HCT116 (cell line): ENCODE measurements around the gene OR6B1. TPM values are rescaled to one million over a fixed set of nuclear protein-coding genes. Genes with fewer than 3 reads are reported as not detected.

Source experiments
- ATAC-seq: fragments of 200-7000 bp; cut with Tn5 transposase; 2 replicates; pipeline ENCODE4 v1.9.1; 2020; ENCODE audit warnings: mild to moderate bottlenecking, moderate library complexity
- BruUV-seq: library from RNA; stranded (reverse); fragments of 400-500 nt; replicated peaks from 2 replicates; lab custom pipeline; 2021; lab: Mats Ljungman, UMichigan
- CTCF ChIA-PET: fragments of 300-600 bp; sonication (Branson Sonifier 250); formaldehyde crosslinking; loops from one replicate; lab custom pipeline; 2021; ENCODE audit warnings: antibody characterized with exemption; lab: Charles Lee
- POLR2A ChIA-PET: fragments of 300-600, 350-600 bp; sonication (Branson Sonifier 250); formaldehyde crosslinking; loops from one replicate; lab custom pipeline; 2021; ENCODE audit warnings: antibody characterized with exemption; lab: Charles Lee
- RAD21 ChIA-PET, 2 experiments: fragments of 300-600 bp; sonication (Branson Sonifier 250); formaldehyde crosslinking; loops; one replicate each; lab custom pipeline; 2023; ENCODE audit warnings: low total read pairs in 2 of 2; ENCODE audit not compliant: uncharacterized antibody in 2 of 2, unreplicated experiment in 2 of 2, low non-redundant PET in 1 of 2; lab: Charles Lee
- DNase-seq: peaks from one replicate; pipeline ENCODE4 v3.0.0-alpha.2; 2010; ENCODE audit warnings: low read depth, low spot score
- H2AFZ ChIP-seq: fragments of 200-600 bp; shearing (Covaris generic), sonication (generic); 2 replicates; pipeline ENCODE4 v1.6.1; 2017; ENCODE audit warnings: low read depth, mixed run types, mixed read lengths, antibody characterized with exemption, low read length; ENCODE audit not compliant: poor library complexity, severe bottlenecking
- H3K27ac ChIP-seq: 2 replicates; pipeline ENCODE4 v1.5.1; 2012; ENCODE audit warnings: low read depth, low read length
- H3K27me3 ChIP-seq: fragments of 200-600 bp; sonication (generic); 2 replicates; pipeline ENCODE4 v1.6.1; 2016; ENCODE audit warnings: mixed run types, low read length, mixed read lengths; ENCODE audit not compliant: insufficient read depth
- H3K36me3 ChIP-seq, 2 experiments: fragments of 200-500 bp in 1 of 2; fragments of 200-600 bp in 1 of 2; sonication (Bioruptor generic) in 1 of 2; sonication (generic) in 1 of 2; 2 replicates each; pipeline versions ENCODE4 v1.5.1 to v1.6.1; 2014 to 2016; ENCODE audit warnings: low read length in 2 of 2, inconsistent platforms in 1 of 2, mixed read lengths in 1 of 2, mixed run types in 1 of 2; ENCODE audit not compliant: insufficient read depth in 2 of 2, control insufficient read depth in 1 of 2
- H3K4me1 ChIP-seq, 2 experiments: fragments of 200-600 bp in 1 of 2; sonication (generic) in 1 of 2; 2 replicates each; pipeline versions ENCODE4 v1.5.1 to v1.6.1; 2012 to 2017; ENCODE audit warnings: low read length in 2 of 2, inconsistent platforms in 1 of 2, mild to moderate bottlenecking in 1 of 2, mixed read lengths in 1 of 2, mixed run types in 1 of 2, moderate library complexity in 1 of 2; ENCODE audit not compliant: insufficient read depth in 2 of 2, control insufficient read depth in 1 of 2
- H3K4me2 ChIP-seq: fragments of 200-600 bp; sonication (generic); 2 replicates; pipeline ENCODE4 v1.6.1; 2017; ENCODE audit warnings: mixed run types, low read length, mixed read lengths
- H3K4me3 ChIP-seq, 2 experiments: fragments of 200-600 bp in 1 of 2; sonication (generic) in 1 of 2; replicated peaks in 1 of 2; 2 replicates each; pipeline ENCODE4 v1.5.1; 2011 to 2016; ENCODE audit warnings: low read length in 2 of 2, control low read depth in 1 of 2, low read depth in 1 of 2, mild to moderate bottlenecking in 1 of 2, mixed read lengths in 1 of 2, mixed run types in 1 of 2
- H3K79me2 ChIP-seq: fragments of 200-600 bp; sonication (generic); 2 replicates; pipeline ENCODE4 v1.6.1; 2017; ENCODE audit warnings: mild to moderate bottlenecking, mixed run types, low read length, moderate library complexity, mixed read lengths; ENCODE audit not compliant: insufficient read depth
- H3K9ac ChIP-seq: fragments of 200-600 bp; sonication (generic); 2 replicates; pipeline ENCODE4 v1.6.1; 2016; ENCODE audit warnings: low read length, mixed read lengths
- H3K9me2 ChIP-seq: fragments of 200-600 bp; sonication (generic), shearing (Covaris generic); 2 replicates; pipeline ENCODE4 v1.6.1; 2017; ENCODE audit warnings: mixed run types, mild to moderate bottlenecking, moderate library complexity; ENCODE audit not compliant: insufficient read depth
- H3K9me3 ChIP-seq, 2 experiments: fragments of 200-500 bp in 1 of 2; fragments of 200-600 bp in 1 of 2; sonication (Bioruptor generic) in 1 of 2; sonication (generic) in 1 of 2; 2 replicates each; pipeline ENCODE4 v1.6.1; 2014 to 2017; ENCODE audit warnings: low read length in 2 of 2, mixed read lengths in 2 of 2, inconsistent platforms in 1 of 2, low read depth in 1 of 2, mild to moderate bottlenecking in 1 of 2, mixed run types in 1 of 2, moderate library complexity in 1 of 2; ENCODE audit not compliant: control insufficient read depth in 1 of 2, insufficient read depth in 1 of 2
- H4K20me1 ChIP-seq: fragments of 200-600 bp; sonication (generic), shearing (Covaris generic); 2 replicates; pipeline ENCODE4 v1.6.1; 2017; ENCODE audit warnings: mixed run types, mild to moderate bottlenecking, moderate library complexity; ENCODE audit not compliant: insufficient read depth
- CTCF ChIP-seq, 3 experiments: fragments of 200-600 bp in 1 of 3; sonication (generic) in 1 of 3; IDR thresholded peaks in 2 of 3; conservative IDR thresholded peaks in 1 of 3; 2 replicates each; pipeline ENCODE4 v1.5.1; 2012 to 2017; ENCODE audit warnings: low read depth in 2 of 3, low read length in 2 of 3, antibody characterized with exemption in 1 of 3, borderline replicate concordance in 1 of 3, control low read depth in 1 of 3, mild to moderate bottlenecking in 1 of 3, mixed read lengths in 1 of 3, mixed run types in 1 of 3, moderate library complexity in 1 of 3; ENCODE audit not compliant: insufficient read depth in 1 of 3
- EGR1 ChIP-seq: IDR thresholded peaks from 2 replicates; pipeline ENCODE4 v1.6.1; 2012; ENCODE audit warnings: low read depth
- POLR2A ChIP-seq: IDR thresholded peaks from 2 replicates; pipeline ENCODE4 v1.7.0; 2011; ENCODE audit warnings: borderline replicate concordance; ENCODE audit not compliant: insufficient read depth, insufficient read length; ENCODE audit errors: extremely low read depth
- RAD21 ChIP-seq: IDR thresholded peaks from 2 replicates; pipeline ENCODE4 v1.6.1; 2012; ENCODE audit warnings: low read depth, mild to moderate bottlenecking
- SRF ChIP-seq: IDR thresholded peaks from 2 replicates; pipeline ENCODE4 v1.6.1; 2012; ENCODE audit warnings: low read depth
- intact Hi-C: fragments of 100-400 bp; cut with micrococcal nuclease; formaldehyde crosslinking; loops from 2 replicates; pipeline ENCODE4 v1.10.0; 2022
- total RNA-seq: library from RNA; stranded (reverse); gene quantifications from one replicate; pipeline ENCODE4 v1.2.1, GENCODE V29; 2021; ENCODE audit not compliant: unreplicated experiment
- TF ChIP-seq, protein P1 (sequence below): IDR thresholded peaks from 2 replicates; pipeline ENCODE4 v1.6.1; 2012

Gene OR6B1
- total RNA-seq, 1 experiment from 2014 or later = not detected

- ATAC-seq (no peak), DNase-seq (no peak)
- CTCF ChIA-PET = interaction anchor here (1.0 to 1.2 kb wide), 2 partner anchors 124 to 134 kb away, joined by 3 read pairs; partner anchors contain the start of gene TCAF1
- peaks cover 0 to 6% of the 10 kb centered on the region in 2 experiments; a peak in 2 of 4 replicates for H3K4me1 ChIP-seq
- no peaks in the 10 kb centered on the region for H4K20me1 ChIP-seq
- POLR2A ChIA-PET = no interaction called here
- H3K79me2 ChIP-seq = no peaks in the 10 kb centered on the region
- no peak overlapping the region for H3K27ac ChIP-seq
- RAD21 ChIA-PET = no interaction called here
- TF ChIP-seq POLR2A (no peak), SRF (no peak)
- no peaks in the 10 kb centered on the region for H3K27me3 ChIP-seq
- no peaks in the 10 kb centered on the region for H3K36me3 ChIP-seq
- no peak overlapping the region for H3K9ac ChIP-seq
- no peak overlapping the region for H3K4me3 ChIP-seq
- no TSS peak for BruUV-seq
- H2AFZ ChIP-seq = no peak overlapping the region
- no peaks in the 10 kb centered on the region for H3K9me3 ChIP-seq
- intact Hi-C loops = loop anchor here (5.0 to 10.0 kb wide), 2 partner anchors 101 to 122 kb away; partner anchors contain the start of gene TCAF1
- no peaks in the 10 kb centered on the region for H3K9me2 ChIP-seq
- no peak overlapping the region for H3K4me2 ChIP-seq
Measured at GRCh38 chr7:144026203-144026883, 26.2 kb downstream of the OR6B1 start.

DNA sequence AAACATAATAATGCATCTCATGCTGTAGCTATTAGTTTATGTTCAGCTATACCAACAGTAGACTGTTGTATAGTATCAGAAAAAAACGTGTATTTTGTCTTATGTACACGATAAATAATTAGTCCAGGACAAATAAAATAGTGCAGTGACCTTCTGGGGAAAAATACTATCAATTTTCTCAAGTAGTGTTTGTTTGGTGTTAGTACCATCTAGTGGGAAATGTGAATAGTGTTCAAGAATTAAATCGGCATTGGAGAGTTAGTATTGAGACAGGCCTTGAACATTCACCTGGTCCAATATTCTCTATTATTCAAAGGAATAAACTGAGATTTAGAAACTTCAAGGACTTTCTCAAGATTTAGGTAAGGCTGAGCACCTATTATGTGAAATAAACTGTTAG is 26.9 kb downstream of the OR6B1 start:
- Histone ChIP-seq H3K9me2 (no peaks in the 10 kb centered on the region), H3K27me3 (no peaks in the 10 kb centered on the region), H3K79me2 (no peaks in the 10 kb centered on the region), H3K9me3 (no peaks in the 10 kb centered on the region), H3K4me2 (no peak overlapping the region), H3K9ac (no peak overlapping the region), H3K27ac (no peak overlapping the region), H4K20me1 (no peaks in the 10 kb centered on the region), H3K4me3 (no peak overlapping the region), H3K36me3 (no peaks in the 10 kb centered on the region), H3K4me1 (peaks cover 0 to 6% of the 10 kb centered on the region in 2 experiments; a peak in 2 of 4 replicates), H2AFZ (peak overlapping the region; percentile 70)
- no TSS peak for BruUV-seq
- POLR2A ChIA-PET = no interaction called here
- DNase-seq (peak; percentile 28), ATAC-seq (peak; percentile 70)
- intact Hi-C loops = loop anchor here (5.0 to 10.0 kb wide), 2 partner anchors 100 to 122 kb away; partner anchors contain the start of gene TCAF1
- RAD21 ChIA-PET = no interaction called here
- CTCF ChIA-PET = interaction anchor here (1.3 to 1.8 kb wide), 2 partner anchors 101 to 290 kb away, joined by 5 to 8 read pairs; no protein-coding TSS in a partner anchor
- TF ChIP-seq, protein P1, sequence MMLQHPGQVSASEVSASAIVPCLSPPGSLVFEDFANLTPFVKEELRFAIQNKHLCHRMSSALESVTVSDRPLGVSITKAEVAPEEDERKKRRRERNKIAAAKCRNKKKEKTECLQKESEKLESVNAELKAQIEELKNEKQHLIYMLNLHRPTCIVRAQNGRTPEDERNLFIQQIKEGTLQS = no peak
- TF ChIP-seq CTCF (IDR thresholded peaks at IDR 0.05 in 2 of 3, conservative IDR thresholded peaks at IDR 0.05 in 1 of 3; ENCODE audit: borderline replicate concordance in 1 of 3, insufficient read depth in 1 of 3, low read depth in 2 of 3, low read length in 2 of 3) = peak; percentile 32 to 72 (median 59); a peak in 4 of 6 replicates
- peak; percentile 85 for TF ChIP-seq RAD21
- no peak for TF ChIP-seq POLR2A
- no peak for TF ChIP-seq EGR1
